OCI-LY1 (cell line): ENCODE results near the gene TADA3.

Source experiments
- H2AFZ ChIP-seq: fragments of 200-600 bp; sonication (generic), shearing (Covaris generic); 2 replicates; pipeline ENCODE4 v1.6.0; 2014; ENCODE audit warnings: antibody characterized with exemption, mild to moderate bottlenecking, low read length
- H3F3A ChIP-seq: fragments of 200-600 bp; sonication (generic), shearing (Covaris generic); 2 replicates; pipeline ENCODE4 v1.6.0; 2014; ENCODE audit warnings: mild to moderate bottlenecking, antibody characterized with exemption, low read length, moderate library complexity; ENCODE audit not compliant: insufficient read depth
- H3K27ac ChIP-seq: fragments of 200-600 bp; sonication (generic); 2 replicates; pipeline ENCODE4 v1.5.1; 2014; ENCODE audit warnings: low read length, mixed run types, mild to moderate bottlenecking, low read depth; ENCODE audit not compliant: poor library complexity, severe bottlenecking
- H3K27me3 ChIP-seq: fragments of 200-600 bp; sonication (generic); 2 replicates; pipeline ENCODE4 v1.6.0; 2014; ENCODE audit warnings: antibody characterized with exemption, mild to moderate bottlenecking, low read length, moderate library complexity; ENCODE audit not compliant: insufficient read depth
- H3K36me3 ChIP-seq: fragments of 200-600 bp; sonication (generic); 2 replicates; pipeline ENCODE4 v1.6.1; 2014; ENCODE audit warnings: mild to moderate bottlenecking, antibody characterized with exemption, low read length, moderate library complexity, mixed read lengths; ENCODE audit not compliant: insufficient read depth
- H3K4me1 ChIP-seq: fragments of 200-600 bp; sonication (generic); 2 replicates; pipeline ENCODE4 v1.5.1; 2014; ENCODE audit warnings: mild to moderate bottlenecking, low read length, moderate library complexity; ENCODE audit not compliant: insufficient read depth, severe bottlenecking
- H3K4me2 ChIP-seq: fragments of 200-600 bp; sonication (generic), shearing (Covaris generic); 2 replicates; pipeline ENCODE4 v1.6.1; 2014; ENCODE audit warnings: low read length
- H3K4me3 ChIP-seq: fragments of 200-600 bp; sonication (generic); 2 replicates; pipeline ENCODE4 v1.5.1; 2014; ENCODE audit warnings: low read length, low read depth, mild to moderate bottlenecking, mixed read lengths; ENCODE audit not compliant: poor library complexity, severe bottlenecking
- H3K79me2 ChIP-seq: fragments of 200-600 bp; shearing (Covaris generic); 2 replicates; pipeline ENCODE4 v1.6.1; 2016; ENCODE audit warnings: mixed run types, low read length, mixed read lengths; ENCODE audit not compliant: insufficient read depth
- H3K9ac ChIP-seq: fragments of 200-600 bp; sonication (generic), shearing (Covaris generic); 2 replicates; pipeline ENCODE4 v1.6.1; 2014; ENCODE audit warnings: mild to moderate bottlenecking, low read length, mixed read lengths
- H3K9me2 ChIP-seq: fragments of 200-600 bp; sonication (generic), shearing (Covaris generic); 2 replicates; pipeline ENCODE4 v1.6.1; 2014; ENCODE audit warnings: low read depth, mild to moderate bottlenecking, low read length, mixed read lengths
- H3K9me3 ChIP-seq: fragments of 200-600 bp; shearing (Covaris generic); 2 replicates; pipeline ENCODE4 v1.6.1; 2014; ENCODE audit warnings: low read length, mixed read lengths
- H4K20me1 ChIP-seq: fragments of 200-600 bp; sonication (generic), shearing (Covaris generic); 2 replicates; pipeline ENCODE4 v1.6.0; 2016; ENCODE audit warnings: mild to moderate bottlenecking, low read length; ENCODE audit not compliant: insufficient read depth
- CTCF ChIP-seq: fragments of 200-600 bp; sonication (generic), shearing (Covaris generic); IDR thresholded peaks from 2 replicates; pipeline ENCODE4 v1.5.1; 2017; ENCODE audit warnings: mild to moderate bottlenecking, antibody characterized with exemption, low read length, moderate library complexity, mixed read lengths
- EZH2 ChIP-seq: fragments of 200-600 bp; sonication (generic), shearing (Covaris generic); IDR thresholded peaks from 2 replicates; pipeline ENCODE4 v1.8.0; 2017; ENCODE audit warnings: borderline replicate concordance, mixed run types, mild to moderate bottlenecking, antibody characterized with exemption, low read length, moderate library complexity, mixed read lengths

Gene TADA3

GRCh38 chr3:9745521-9745920 is 46.8 kb downstream of the TADA3 start:
- Histone ChIP-seq H3K27me3 (no peaks in the 10 kb centered on the region), H4K20me1 (no peaks in the 10 kb centered on the region), H3K36me3 (peaks cover 79% of the 10 kb centered on the region), H3K9me2 (no peaks in the 10 kb centered on the region), H3K4me2 (no peak overlapping the region), H3K79me2 (0 out of 2 replicates have a peak, but pooled peaks cover 3% of the 10 kb centered on the region), H3F3A (0 out of 2 replicates have a peak, but pooled peaks cover 3% of the 10 kb centered on the region), H3K27ac (no peak overlapping the region), H2AFZ (no peak overlapping the region), H3K9me3 (no peaks in the 10 kb centered on the region), H3K4me1 (peaks cover 8% of the 10 kb centered on the region), H3K9ac (no peak overlapping the region), H3K4me3 (no peak overlapping the region)
- TF ChIP-seq EZH2 = no peak
- TF ChIP-seq CTCF = no peak

GRCh38 chr3:9744162-9744561 is 48.1 kb downstream of the TADA3 start:
- Histone ChIP-seq H4K20me1 (no peaks in the 10 kb centered on the region), H3K27ac (no peak overlapping the region), H3K9ac (no peak overlapping the region), H3K36me3 (peaks cover 90% of the 10 kb centered on the region), H3K9me3 (no peaks in the 10 kb centered on the region), H3K27me3 (no peaks in the 10 kb centered on the region), H3F3A (0 out of 2 replicates have a peak, but pooled peaks cover 3% of the 10 kb centered on the region), H3K79me2 (no peaks in the 10 kb centered on the region), H3K4me1 (peaks cover 3% of the 10 kb centered on the region), H3K9me2 (no peaks in the 10 kb centered on the region), H3K4me3 (no peak overlapping the region), H2AFZ (no peak overlapping the region), H3K4me2 (no peak overlapping the region)
- TF ChIP-seq CTCF (no peak), EZH2 (no peak)

- H3K4me3 ChIP-seq = no peak overlapping the region
- H3K36me3 ChIP-seq = peaks cover 94% of the 10 kb centered on the region
- H3K4me1 ChIP-seq = no peaks in the 10 kb centered on the region
- no peak overlapping the region for H3K9ac ChIP-seq
- no peaks in the 10 kb centered on the region for H3K9me3 ChIP-seq
- no peaks in the 10 kb centered on the region for H3K9me2 ChIP-seq
- no peak overlapping the region for H2AFZ ChIP-seq
- TF ChIP-seq CTCF = no peak
- TF ChIP-seq EZH2 = no peak
- no peaks in the 10 kb centered on the region for H3K79me2 ChIP-seq
- H3K27me3 ChIP-seq = no peaks in the 10 kb centered on the region
- H4K20me1 ChIP-seq = no peaks in the 10 kb centered on the region
- no peak overlapping the region for H3K4me2 ChIP-seq
- H3K27ac ChIP-seq = no peak overlapping the region
- 0 out of 2 replicates have a peak, but pooled peaks cover 3% of the 10 kb centered on the region for H3F3A ChIP-seq
Observed at GRCh38 chr3:9743548-9743947, 48.7 kb downstream of the TADA3 start.
